Measurements from ENCODE around the gene SELENOF.

Gene SELENOF

GRCh38 chr1:86858524-86859261 lies 55.2 kb downstream of the SELENOF start:
- H3K27ac Mint-ChIP-seq = peak overlapping the region; percentile 1
- H3K4me3 Mint-ChIP-seq = no peak overlapping the region
- no peak for DNase-seq
- H3K4me1 Mint-ChIP-seq (ENCODE audit: low read depth) = no peaks in the 10 kb centered on the region
- H3K27me3 Mint-ChIP-seq = no peaks in the 10 kb centered on the region
- peaks cover 25% of the 10 kb centered on the region for H3K36me3 Mint-ChIP-seq (ENCODE audit: low read depth)
- H3K9me3 Mint-ChIP-seq = no peaks in the 10 kb centered on the region

DNA sequence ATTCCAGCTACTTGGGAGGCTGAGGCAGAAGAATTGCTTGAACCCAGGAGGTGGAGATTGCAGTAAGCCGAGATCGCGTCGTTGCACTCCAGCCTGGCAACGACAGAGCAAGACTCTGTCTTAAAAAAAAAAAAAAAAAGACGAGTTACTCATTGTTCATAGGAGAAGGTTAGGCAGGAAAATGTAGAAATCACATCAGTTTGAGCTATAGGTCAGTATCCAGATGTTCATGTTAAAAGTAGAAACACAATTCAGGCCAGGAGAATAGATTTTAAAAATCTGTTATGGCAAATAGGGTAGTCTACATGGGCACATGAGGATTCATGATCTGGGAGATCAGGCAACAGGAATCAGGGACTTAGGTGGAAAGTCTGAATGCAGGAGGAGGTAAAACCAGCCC lies 57.7 kb downstream of the SELENOF start:
- no peak overlapping the region for H3K4me3 Mint-ChIP-seq
- peaks cover 8% of the 10 kb centered on the region for H3K36me3 Mint-ChIP-seq (ENCODE audit: low read depth)
- H3K27ac Mint-ChIP-seq = no peak overlapping the region
- H3K27me3 Mint-ChIP-seq = no peaks in the 10 kb centered on the region
- no peaks in the 10 kb centered on the region for H3K4me1 Mint-ChIP-seq (ENCODE audit: low read depth)
- no peaks in the 10 kb centered on the region for H3K9me3 Mint-ChIP-seq
- no peak for DNase-seq

GRCh38 chr1:86854352-86854751 lies 59.6 kb downstream of the SELENOF start:
- peaks cover 2% of the 10 kb centered on the region for H3K36me3 Mint-ChIP-seq (ENCODE audit: low read depth)
- no peaks in the 10 kb centered on the region for H3K27me3 Mint-ChIP-seq
- no peaks in the 10 kb centered on the region for H3K4me1 Mint-ChIP-seq (ENCODE audit: low read depth)
- no peak overlapping the region for H3K27ac Mint-ChIP-seq
- DNase-seq = no peak
- no peaks in the 10 kb centered on the region for H3K9me3 Mint-ChIP-seq
- no peak overlapping the region for H3K4me3 Mint-ChIP-seq

DNA sequence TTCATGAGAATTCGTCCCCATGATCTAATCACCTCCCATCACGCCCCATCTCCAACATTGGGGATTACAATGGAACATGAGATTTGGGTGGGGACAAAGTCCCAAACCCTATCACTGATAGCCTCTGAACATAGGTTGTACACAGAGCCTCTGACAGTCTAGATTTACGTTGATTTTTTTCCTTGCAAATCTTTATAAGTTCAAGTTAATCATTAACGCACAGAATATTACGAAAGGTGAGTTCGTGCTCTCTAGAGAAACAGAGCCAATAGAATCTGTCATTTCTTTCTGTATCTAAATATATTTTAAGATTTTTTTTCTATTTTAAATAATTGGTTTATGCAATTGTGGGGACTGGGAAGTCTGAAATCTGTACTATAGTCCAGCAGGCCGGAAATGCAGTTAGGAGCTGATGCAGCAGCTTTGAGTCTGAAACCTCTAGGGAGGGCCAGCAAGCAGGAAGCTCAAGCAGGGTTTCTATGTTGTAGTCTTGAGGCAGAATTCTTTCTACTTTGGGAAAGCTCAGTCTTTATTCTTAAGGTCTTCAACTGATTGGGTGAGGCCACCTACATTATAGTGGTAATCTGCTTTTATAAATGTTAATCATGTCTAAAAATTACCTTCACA lies 61.0 kb downstream of the SELENOF start:
- no peaks in the 10 kb centered on the region for H3K4me1 Mint-ChIP-seq (ENCODE audit: low read depth)
- H3K36me3 Mint-ChIP-seq (ENCODE audit: low read depth) = no peaks in the 10 kb centered on the region
- no peak overlapping the region for H3K4me3 Mint-ChIP-seq
- H3K27me3 Mint-ChIP-seq = no peaks in the 10 kb centered on the region
- DNase-seq = no peak
- no peak overlapping the region for H3K27ac Mint-ChIP-seq
- H3K9me3 Mint-ChIP-seq = no peaks in the 10 kb centered on the region

DNA sequence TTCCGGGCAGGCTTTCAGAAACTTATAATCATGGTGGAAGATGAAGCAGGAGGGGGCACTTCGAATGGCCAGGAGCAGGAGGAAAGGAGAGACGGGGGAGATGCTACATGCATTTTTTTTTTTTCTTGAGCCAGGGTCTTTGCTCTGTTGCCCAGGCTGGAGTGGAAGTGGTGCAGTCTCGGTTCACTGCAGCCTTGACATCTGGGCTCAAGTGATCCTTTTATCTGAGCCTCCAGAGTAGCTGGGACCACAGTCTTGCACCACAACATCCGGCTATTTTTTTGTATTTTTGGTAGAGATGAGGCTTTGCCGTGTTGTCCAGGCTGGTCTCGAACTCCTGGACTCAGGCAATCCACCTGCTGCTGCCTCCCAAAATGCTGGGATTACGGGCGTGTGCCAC lies 61.6 kb downstream of the SELENOF start:
- Mint-ChIP-seq H3K4me1 (ENCODE audit: low read depth) (no peaks in the 10 kb centered on the region), H3K9me3 (no peaks in the 10 kb centered on the region), H3K27me3 (no peaks in the 10 kb centered on the region), H3K27ac (no peak overlapping the region), H3K36me3 (ENCODE audit: low read depth) (no peaks in the 10 kb centered on the region), H3K4me3 (no peak overlapping the region)
- no peak for DNase-seq

GRCh38 chr1:86849756-86850155 lies 64.2 kb downstream of the SELENOF start:
- Mint-ChIP-seq H3K4me3 (no peak overlapping the region), H3K4me1 (ENCODE audit: low read depth) (peaks cover 11% of the 10 kb centered on the region), H3K27me3 (no peaks in the 10 kb centered on the region), H3K36me3 (ENCODE audit: low read depth) (no peaks in the 10 kb centered on the region), H3K9me3 (no peaks in the 10 kb centered on the region), H3K27ac (no peak overlapping the region)
- no peak for DNase-seq

DNA sequence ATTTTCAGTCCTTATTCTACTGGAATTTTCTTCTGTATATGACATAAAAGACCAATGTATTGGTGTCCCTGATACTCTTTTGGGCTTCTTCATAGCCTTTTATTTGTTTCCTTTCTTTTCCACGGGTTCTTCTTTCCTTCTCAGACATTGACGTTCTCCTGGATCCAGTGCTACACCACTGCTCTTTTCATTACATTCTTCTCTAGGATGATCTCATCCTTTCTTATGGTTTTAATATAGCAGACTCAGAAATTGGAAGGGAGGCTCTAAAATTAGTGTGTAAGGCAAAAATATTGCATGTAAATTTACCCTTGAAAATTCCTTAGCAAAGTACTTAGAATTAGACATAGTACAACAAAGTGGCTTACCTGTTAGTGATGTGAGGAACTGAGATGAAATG lies 65.3 kb downstream of the SELENOF start:
- Mint-ChIP-seq H3K4me1 (ENCODE audit: low read depth) (peaks cover 11% of the 10 kb centered on the region), H3K27ac (no peak overlapping the region), H3K4me3 (no peak overlapping the region), H3K36me3 (ENCODE audit: low read depth) (no peaks in the 10 kb centered on the region), H3K27me3 (no peaks in the 10 kb centered on the region), H3K9me3 (no peaks in the 10 kb centered on the region)
- DNase-seq = no peak

- Mint-ChIP-seq H3K36me3 (ENCODE audit: low read depth) (no peaks in the 10 kb centered on the region), H3K27ac (no peak overlapping the region), H3K4me1 (ENCODE audit: low read depth) (peaks cover 11% of the 10 kb centered on the region), H3K4me3 (no peak overlapping the region), H3K9me3 (no peaks in the 10 kb centered on the region), H3K27me3 (no peaks in the 10 kb centered on the region)
- DNase-seq = no peak
Observed at GRCh38 chr1:86846164-86846647, 67.7 kb downstream of the SELENOF start.

GRCh38 chr1:86845514-86845913 lies 68.4 kb downstream of the SELENOF start:
- Mint-ChIP-seq H3K4me3 (no peak overlapping the region), H3K36me3 (ENCODE audit: low read depth) (no peaks in the 10 kb centered on the region), H3K27me3 (no peaks in the 10 kb centered on the region), H3K4me1 (ENCODE audit: low read depth) (peaks cover 11% of the 10 kb centered on the region), H3K9me3 (no peaks in the 10 kb centered on the region), H3K27ac (no peak overlapping the region)
- DNase-seq = no peak

- Mint-ChIP-seq H3K9me3 (no peaks in the 10 kb centered on the region), H3K27me3 (no peaks in the 10 kb centered on the region), H3K4me1 (ENCODE audit: low read depth) (peaks cover 6% of the 10 kb centered on the region), H3K36me3 (ENCODE audit: low read depth) (no peaks in the 10 kb centered on the region), H3K27ac (no peak overlapping the region), H3K4me3 (no peak overlapping the region)
- no peak for DNase-seq
Observed at GRCh38 chr1:86841116-86841515, 72.8 kb downstream of the SELENOF start.

DNA sequence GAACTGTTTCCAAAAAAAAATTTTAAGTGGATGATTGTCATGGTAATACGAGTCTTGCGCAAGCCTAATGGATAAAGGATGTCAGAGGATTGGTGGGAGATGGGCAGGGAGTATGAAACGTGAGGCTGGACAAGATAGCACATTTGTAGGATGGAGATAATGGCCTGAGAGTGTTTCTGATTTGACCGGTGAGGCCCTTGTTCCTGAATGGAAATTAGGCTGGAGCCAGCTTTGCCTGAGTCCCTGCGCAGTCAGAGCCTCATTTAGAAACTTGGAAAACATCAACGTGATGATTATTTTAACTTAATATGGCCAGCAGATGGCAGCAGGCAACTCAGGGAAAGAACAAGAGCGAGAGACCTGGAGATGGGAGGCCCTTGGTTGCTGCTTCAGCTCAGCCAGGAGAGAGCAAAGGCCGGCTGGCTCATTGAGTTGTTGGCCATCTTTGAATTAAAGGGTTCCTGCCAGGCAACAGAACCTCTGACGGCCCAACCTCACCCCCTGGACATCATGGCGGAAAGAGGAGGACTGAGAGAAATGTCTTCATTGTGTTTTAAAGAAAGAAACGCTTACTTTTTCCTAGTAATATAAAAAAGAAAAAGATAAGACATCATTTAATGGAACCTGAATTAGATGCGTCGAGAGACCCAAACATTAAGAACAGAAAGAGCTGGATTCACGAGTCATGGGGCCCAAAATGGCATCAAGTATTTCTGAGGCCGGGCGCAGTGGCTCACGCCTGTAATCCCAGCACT lies 80.3 kb downstream of the SELENOF start:
- no peaks in the 10 kb centered on the region for H3K9me3 Mint-ChIP-seq
- H3K4me3 Mint-ChIP-seq = no peak overlapping the region
- H3K27me3 Mint-ChIP-seq = no peaks in the 10 kb centered on the region
- DNase-seq = peak; percentile 55
- H3K27ac Mint-ChIP-seq = no peak overlapping the region
- peaks cover 4% of the 10 kb centered on the region for H3K4me1 Mint-ChIP-seq (ENCODE audit: low read depth)
- H3K36me3 Mint-ChIP-seq (ENCODE audit: low read depth) = no peaks in the 10 kb centered on the region

DNA sequence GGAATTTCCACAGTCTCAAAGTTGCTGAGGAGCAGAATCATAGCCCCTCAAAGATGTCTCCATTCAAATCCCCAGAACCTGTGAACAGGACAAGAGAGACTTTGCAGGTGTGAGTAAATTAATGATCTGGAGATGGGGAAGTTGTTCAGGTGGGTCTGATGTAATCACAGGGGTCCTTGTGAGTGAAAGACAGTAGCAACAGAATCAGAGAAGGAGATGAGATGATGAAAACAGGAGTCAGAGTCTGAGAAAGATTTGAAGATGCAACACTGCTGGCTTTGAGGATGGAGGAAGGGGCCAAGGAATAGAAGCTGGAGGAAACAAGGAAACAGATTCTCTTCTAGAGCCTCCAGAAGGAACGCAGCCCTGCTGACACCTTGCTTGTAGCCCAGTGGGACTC lies 81.5 kb downstream of the SELENOF start:
- Mint-ChIP-seq H3K4me1 (ENCODE audit: low read depth) (peaks cover 4% of the 10 kb centered on the region), H3K9me3 (no peaks in the 10 kb centered on the region), H3K27me3 (no peaks in the 10 kb centered on the region), H3K27ac (no peak overlapping the region), H3K4me3 (no peak overlapping the region), H3K36me3 (ENCODE audit: low read depth) (no peaks in the 10 kb centered on the region)
- no peak for DNase-seq

DNA sequence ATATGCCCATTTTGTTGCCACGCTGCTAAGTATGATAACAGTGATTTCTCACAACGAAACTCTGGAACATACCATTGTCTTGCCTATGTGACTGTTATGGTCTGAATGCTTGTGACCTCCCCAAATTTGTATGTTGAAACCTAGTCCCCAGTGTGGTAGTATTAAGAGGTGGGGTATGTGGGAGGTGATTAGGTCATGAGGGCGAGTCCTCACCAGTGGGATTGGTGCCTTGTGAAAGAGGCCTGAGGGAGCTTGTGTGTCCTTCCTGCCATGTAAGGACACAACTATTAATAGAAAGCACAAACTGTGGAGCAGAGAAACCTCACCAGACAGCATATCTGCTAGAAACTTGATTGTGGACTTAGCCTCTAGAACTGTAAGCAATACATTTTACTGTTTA lies 84.6 kb downstream of the SELENOF start:
- Mint-ChIP-seq H3K27ac (no peak overlapping the region), H3K27me3 (no peaks in the 10 kb centered on the region), H3K4me1 (ENCODE audit: low read depth) (peaks cover 4% of the 10 kb centered on the region), H3K36me3 (ENCODE audit: low read depth) (no peaks in the 10 kb centered on the region), H3K9me3 (no peaks in the 10 kb centered on the region), H3K4me3 (no peak overlapping the region)
- DNase-seq = no peak

DNA sequence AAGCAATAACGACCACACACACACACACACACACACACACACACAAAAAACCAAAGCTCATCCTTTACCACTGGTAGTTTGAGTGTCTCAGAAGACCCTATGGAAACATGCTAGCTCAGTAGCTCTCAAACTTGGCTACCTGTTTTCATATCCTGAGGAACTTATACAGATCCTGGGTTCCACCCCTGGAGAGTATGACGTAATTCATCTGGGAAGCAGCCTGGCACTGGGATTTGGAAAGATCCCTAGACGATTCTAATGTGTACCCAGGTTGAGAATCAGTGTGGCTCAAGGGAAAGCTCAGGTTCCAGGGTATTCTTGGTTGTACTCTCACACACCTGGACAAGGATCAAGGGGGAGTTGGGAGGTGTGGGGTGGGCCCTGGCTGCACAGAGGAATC lies 85.9 kb downstream of the SELENOF start:
- no peaks in the 10 kb centered on the region for H3K36me3 Mint-ChIP-seq (ENCODE audit: low read depth)
- DNase-seq = no peak
- H3K27ac Mint-ChIP-seq = no peak overlapping the region
- no peaks in the 10 kb centered on the region for H3K9me3 Mint-ChIP-seq
- peaks cover 9% of the 10 kb centered on the region for H3K27me3 Mint-ChIP-seq
- no peak overlapping the region for H3K4me3 Mint-ChIP-seq
- no peaks in the 10 kb centered on the region for H3K4me1 Mint-ChIP-seq (ENCODE audit: low read depth)

- no peaks in the 10 kb centered on the region for H3K4me1 Mint-ChIP-seq (ENCODE audit: low read depth)
- DNase-seq = no peak
- no peaks in the 10 kb centered on the region for H3K9me3 Mint-ChIP-seq
- H3K36me3 Mint-ChIP-seq (ENCODE audit: low read depth) = no peaks in the 10 kb centered on the region
- no peak overlapping the region for H3K4me3 Mint-ChIP-seq
- H3K27me3 Mint-ChIP-seq = peaks cover 12% of the 10 kb centered on the region
- no peak overlapping the region for H3K27ac Mint-ChIP-seq
Observed at GRCh38 chr1:86826856-86827255, 87.1 kb downstream of the SELENOF start.
